CD4-positive, alpha-beta T cell treated with Interleukin-10 for 1 hour (primary cell): ENCODE measurements around the gene FASTKD1.

ENCODE experiments used
- DNase-seq: peaks from one replicate; pipeline ENCODE4 v3.0.0-alpha.2; 2020

Gene FASTKD1

GRCh38 chr2:169495310-169495928 is 78.2 kb downstream of the FASTKD1 start:
- DNase-seq = no peak

- DNase-seq = no peak
These were observed 80.3 kb downstream of the FASTKD1 start for GRCh38 chr2:169493360-169493759.

GRCh38 chr2:169491378-169491777 is 82.3 kb downstream of the FASTKD1 start:
- DNase-seq = no peak

- DNase-seq = no peak
These were observed 82.8 kb downstream of the FASTKD1 start for GRCh38 chr2:169490834-169491233.

GRCh38 chr2:169486487-169486886 is 87.2 kb downstream of the FASTKD1 start:
- no peak for DNase-seq

- no peak for DNase-seq
These were observed 88.0 kb downstream of the FASTKD1 start for GRCh38 chr2:169485650-169486138.

GRCh38 chr2:169480079-169480465 is 93.6 kb downstream of the FASTKD1 start:
- DNase-seq = no peak
